GM19438 (cell line): ENCODE results near the gene ZNF416.
A peak's percentile ranks its signal among the peaks of the same experiment; 100 is the strongest.

Experiments
- ATAC-seq: cut with Tn5 transposase; IDR thresholded peaks from one replicate; pipeline ENCODE4 v1.9.1; 2021; ENCODE audit warnings: low read depth; ENCODE audit not compliant: unreplicated experiment

The ZNF416 gene

DNA sequence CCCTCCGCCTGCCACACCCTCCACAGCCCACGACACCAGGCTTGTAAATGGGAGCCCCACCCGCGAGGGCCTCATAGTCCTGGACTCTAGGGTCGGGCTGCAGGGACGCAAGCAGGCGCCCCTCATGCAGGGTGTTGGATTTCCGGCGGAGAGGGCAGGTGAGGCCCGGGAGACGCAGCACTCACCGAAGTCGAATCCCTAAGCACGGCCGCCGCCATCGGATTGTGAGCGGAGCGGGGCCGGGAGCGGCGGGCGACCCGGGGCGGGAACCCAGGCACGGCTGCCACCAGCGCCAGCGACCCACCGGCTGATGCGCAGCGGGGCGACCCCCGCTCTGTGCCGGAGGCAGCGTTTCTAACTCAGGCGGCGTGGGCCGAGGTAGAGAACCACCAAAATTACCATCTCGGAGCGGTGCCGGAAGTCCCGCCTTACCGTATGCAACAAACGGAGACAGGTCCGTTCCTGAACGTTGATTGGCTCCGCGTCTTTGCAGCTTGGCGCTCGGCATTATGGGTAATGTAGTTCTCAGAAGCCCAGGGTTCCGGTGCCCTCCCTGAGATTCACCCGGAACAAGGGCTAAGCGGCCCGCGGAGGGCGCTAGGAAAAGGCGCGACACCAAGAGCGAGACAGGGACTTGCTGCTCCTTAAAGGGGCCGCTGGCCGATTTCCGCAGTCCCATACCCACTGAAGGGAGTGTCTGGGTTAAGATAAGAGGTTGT lies at the start of gene ZNF416:
Gene ZNF416 (minus strand): TSS at position 425 of the 719 bp plus-strand sequence. CDS start 207 bp downstream, at position 218.
- peak; percentile 89 for ATAC-seq

DNA sequence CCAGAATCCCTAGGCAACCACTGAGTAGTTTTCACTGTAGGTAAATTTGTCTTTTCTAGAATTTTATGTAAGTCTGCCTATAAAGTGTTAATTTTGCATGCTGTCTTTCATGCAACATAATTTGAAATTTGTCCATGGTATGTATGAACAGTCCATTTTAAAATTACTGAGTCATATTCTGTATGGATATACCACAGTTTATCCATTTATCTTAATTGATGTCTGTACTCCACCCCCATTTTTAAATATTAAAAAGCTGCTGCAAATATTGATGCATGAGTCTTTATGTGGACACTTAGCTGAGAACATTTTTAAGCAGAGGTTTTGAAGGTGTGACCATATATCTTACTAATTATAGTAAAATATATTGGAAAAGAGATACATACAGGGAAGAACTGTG lies 44.4 kb upstream of the ZNF416 start:
- ATAC-seq = no peak

DNA sequence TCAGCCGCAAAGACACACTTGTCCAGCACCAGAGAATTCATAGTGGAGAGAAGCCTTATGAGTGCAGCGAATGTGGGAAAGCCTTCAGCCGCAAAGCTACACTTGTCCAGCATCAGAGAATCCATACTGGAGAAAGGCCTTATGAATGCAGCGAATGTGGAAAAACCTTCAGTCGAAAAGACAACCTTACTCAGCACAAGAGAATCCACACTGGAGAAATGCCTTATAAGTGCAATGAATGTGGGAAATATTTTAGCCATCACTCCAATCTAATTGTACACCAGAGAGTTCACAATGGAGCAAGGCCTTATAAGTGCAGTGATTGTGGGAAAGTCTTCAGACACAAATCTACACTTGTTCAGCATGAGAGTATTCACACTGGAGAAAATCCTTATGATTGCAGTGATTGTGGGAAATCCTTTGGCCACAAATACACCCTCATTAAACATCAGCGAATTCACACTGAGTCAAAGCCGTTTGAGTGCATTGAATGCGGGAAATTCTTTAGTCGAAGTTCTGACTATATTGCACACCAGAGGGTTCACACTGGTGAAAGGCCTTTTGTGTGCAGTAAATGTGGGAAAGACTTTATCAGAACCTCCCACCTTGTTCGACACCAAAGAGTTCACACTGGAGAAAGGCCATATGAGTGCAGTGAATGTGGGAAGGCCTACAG lies 42.1 kb upstream of the ZNF416 start:
- ATAC-seq = no peak

DNA sequence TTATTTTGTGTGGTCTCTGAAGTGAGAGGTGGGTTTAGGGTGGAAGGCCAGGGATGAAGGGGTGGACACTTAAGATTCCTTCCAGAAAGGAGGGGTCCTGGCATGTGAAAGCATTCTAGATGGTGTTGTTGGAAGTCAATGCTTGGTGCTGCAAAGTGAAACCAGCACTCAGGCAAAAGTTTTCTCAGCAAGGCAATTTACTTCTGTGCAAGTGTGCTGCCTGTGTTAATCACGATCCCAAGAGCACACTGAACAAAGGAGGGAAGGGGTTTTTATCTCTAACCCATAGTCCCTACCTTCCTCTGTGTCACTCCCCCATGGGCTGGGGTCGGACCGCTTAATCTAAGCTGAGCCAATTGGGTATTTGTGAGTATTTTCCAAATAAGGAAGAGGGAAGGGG lies 36.6 kb upstream of the ZNF416 start:
- no peak for ATAC-seq

DNA sequence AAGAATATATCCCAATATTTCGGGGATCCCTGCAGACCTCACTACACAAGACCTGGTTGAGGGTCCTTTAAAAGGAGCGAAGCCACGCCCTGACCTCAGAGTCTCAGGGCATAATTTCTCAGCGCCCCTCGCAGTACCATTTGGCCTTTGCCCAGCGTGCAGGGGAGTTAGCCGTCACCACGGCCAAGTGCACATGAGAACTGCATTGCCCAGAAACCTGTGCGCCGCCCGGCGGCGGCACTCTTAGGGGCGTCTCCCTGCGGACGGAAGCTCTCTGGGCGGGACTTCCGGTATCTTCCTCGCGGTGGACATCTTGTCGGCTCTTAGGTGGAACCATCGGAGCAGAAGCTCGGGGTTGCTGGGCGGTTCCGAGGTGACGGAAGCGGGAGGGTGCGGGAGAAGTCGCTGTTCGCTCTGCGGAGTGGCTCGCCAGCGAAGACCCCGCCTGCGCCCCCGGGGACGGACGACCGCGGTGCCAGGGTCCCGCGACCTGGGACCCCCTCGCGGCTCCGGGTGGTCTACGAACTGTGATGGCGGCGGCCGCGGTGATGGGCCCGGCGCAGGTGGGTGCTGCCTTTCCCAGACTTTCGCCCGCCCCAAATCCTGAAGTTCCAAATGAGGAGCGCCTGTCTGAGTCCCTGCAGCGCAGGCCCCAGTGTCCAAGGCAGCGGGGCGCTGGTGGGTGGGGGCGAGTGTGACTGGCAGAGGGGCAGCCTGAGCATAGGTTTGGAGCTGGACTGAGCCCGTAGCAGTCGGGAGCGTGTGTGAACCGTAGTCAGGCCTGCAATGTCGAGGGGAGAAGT lies 35.4 kb upstream of the ZNF416 start, which contains the start of gene ZNF134:
Gene ZNF134 (plus strand): TSS at position 302 of the 803 bp plus-strand sequence. CDS start 5,227 bp downstream, outside the sequence.
- ATAC-seq = peak; percentile 96

DNA sequence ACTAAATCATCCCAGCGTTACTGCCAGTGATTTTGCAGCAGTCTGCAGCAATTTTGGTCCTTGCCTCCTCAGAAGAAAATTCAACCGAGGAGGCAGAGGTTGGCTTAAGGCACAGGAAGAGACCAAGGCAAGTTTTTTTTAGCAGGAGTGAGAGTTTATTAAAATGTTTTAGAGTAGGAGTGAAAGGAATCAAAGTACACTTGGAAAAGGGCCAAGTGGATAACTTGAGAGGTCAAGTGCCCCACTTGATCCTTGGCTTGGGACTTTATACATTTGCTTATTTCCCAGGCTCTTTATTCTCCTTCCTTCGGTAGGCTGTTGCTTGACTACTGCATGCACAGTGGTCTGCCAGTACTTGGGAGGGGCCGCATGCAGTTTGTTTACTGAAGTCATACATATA lies 32.4 kb upstream of the ZNF416 start:
- no peak for ATAC-seq

DNA sequence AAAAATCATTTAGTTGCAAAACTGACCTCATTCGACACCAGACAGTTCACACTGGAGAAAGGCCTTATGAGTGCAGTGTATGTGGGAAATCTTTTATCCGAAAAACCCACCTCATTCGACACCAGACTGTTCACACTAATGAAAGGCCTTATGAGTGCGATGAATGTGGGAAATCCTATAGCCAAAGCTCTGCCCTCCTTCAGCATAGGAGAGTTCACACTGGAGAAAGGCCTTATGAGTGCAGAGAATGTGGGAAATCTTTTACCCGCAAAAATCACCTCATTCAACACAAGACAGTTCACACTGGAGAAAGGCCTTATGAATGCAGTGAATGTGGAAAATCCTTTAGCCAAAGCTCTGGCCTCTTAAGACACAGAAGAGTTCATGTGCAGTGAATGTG lies 28.2 kb upstream of the ZNF416 start:
- ATAC-seq = no peak

DNA sequence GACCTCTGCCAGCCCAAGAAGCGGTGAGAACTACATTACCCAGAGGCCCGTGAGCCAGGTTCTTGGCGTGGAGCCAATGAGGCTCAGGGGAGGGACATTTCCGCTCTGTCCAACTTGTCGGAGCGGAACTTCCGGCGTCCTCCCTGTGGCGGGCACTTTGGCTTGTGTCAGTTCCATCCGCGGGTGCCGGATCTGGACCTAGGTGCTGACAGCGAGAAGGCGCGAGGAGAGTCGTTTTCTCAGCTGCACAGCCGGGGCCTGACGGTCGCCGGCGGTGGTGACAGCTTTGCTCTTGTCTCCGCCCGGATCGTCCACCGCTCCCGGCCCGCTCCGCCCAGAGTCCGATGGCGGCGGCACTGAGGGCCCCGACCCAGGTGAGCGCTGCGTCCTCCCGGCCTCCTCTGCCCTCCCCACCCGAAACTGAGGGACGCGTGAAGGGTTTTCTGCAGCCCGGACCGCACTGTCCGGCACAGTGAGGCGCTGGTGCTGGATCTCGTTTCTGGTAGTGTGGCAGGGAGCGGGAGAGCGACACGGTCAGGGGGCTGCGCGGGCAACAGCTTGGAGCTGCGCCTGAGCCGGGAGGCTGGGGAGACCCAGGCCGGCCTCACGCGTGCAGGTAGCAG lies 21.2 kb upstream of the ZNF416 start, which contains the start of gene ZNF530:
Gene ZNF530 (plus strand): TSS at position 125 of the 623 bp plus-strand sequence. CDS start 4,461 bp downstream, outside the sequence.
- ATAC-seq = peak; percentile 93

DNA sequence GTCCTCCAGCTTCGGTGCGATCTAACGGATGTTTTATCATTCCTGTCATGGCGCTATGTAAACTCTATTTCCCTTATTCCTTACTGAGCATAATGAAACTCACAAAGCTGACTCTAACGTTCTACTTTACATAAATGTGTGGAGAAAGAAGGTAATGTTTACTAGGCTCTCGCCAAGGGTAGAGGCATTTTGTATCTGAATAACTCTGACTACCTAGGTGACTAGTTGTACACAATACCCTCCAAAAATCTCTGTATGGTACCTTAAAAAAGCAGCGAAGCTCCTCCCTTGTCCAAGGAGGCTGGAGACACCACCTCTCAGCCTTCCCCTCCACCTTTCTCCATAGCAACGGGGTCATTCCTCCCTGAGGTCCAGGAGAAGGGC lies 20.7 kb upstream of the ZNF416 start:
- no peak for ATAC-seq

DNA sequence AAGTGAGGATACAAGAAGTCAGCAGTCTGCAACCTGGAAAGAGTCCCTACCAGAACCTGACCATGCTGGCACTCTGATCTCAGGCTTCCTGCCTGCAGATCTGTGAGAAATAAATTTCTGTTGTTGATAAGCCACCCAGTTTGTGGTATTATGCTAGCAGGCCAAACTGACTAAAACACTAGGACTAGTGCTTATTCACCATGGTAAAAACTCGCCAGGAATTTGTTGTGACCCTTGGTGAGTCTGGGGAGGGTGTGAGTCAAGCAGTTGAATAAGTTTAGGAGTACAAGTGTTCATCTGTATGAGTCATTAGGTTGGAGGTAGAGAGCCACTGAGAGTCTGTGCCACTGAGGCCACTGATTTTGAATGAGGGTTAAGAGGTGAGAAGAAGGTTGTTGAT lies 8.8 kb upstream of the ZNF416 start:
- ATAC-seq = no peak

DNA sequence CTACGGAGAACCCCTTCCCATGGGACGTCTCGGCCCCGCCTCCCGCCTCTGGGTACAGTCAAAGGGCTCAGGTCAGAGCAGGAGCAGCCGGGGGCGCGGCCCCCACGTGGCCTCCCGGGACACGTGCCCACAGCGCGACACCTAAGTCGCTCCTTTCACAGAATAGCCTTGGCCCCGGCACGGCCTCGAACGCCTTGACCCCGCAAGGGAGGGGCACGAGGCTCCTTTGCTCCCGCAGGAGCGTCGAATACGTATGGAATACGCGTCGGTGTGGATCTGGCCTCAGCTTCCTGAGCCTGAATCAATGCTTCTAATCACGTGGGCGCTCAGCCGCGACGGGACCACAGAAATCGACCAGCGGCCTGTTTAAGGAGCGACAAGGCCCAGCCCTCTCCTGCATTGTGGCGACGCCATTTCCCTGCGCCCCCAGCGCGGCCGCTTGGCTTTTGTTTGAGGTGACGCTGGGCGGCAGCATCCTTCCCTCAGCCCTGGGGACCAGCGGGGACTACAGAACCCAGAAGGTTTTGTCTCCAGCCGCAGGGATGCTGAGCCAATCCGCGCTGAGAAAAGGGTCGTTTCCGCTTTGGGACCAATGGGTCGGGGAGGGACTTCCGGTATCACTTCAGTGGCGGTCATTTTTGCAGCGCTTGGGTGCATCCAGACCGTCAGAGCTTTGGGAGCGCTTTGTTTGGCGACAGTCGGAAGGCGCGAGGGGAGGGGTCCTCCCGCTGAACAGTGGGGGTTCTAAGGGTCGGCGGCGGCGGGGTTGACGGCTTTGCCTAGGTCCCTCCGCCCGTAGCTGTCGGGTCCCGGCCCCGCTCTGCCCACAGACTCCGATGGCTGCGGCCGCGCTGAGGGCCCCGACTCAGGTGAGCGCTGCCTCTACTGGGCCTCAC lies 5.1 kb upstream of the ZNF416 start, which contains the start of gene ZIK1:
Gene ZIK1 (plus strand): TSS at position 625 of the 896 bp plus-strand sequence. CDS start 212 bp downstream, at position 837.
- peak; percentile 79 for ATAC-seq

DNA sequence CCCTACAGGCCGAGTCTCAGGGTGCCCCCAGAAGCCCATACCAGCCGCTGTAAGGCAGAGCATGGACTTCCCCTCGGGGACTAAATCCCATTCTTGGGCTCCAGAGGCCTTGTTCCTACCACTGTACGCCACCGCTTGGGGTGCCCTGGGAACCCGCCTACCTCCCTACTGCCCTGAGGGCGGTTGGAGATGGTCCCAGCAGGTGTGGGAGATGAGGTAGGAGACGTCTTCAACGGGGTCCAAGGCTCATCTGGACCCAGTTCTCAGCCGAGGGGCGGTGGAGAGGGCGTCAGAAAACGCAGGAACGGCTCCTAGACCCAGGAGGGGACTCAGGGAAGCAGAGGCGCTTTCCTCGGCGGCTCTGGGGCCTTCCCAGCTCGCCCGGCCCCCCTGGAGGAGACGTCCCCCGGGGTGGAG lies 4.4 kb upstream of the ZNF416 start:
- ATAC-seq = no peak

DNA sequence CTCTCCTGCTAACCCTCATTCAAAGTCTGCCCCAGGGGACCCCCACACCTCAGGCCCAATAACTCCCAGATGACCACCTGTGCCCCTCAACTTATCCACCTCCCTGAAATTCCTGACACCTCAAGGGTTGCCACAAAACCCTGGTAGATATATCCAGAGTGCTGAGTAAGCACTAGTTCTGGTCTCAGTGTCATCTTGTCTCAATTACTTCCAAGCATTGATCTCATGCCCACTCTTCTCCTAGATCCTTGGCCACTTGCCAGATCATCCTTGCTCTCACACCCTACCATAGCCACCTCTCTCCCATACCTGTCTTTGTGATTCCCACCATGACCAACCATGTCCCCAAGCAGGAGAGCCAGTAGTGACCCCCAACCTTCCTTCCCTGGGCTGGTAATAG lies 2.0 kb downstream of the ZNF416 start:
- ATAC-seq = no peak

DNA sequence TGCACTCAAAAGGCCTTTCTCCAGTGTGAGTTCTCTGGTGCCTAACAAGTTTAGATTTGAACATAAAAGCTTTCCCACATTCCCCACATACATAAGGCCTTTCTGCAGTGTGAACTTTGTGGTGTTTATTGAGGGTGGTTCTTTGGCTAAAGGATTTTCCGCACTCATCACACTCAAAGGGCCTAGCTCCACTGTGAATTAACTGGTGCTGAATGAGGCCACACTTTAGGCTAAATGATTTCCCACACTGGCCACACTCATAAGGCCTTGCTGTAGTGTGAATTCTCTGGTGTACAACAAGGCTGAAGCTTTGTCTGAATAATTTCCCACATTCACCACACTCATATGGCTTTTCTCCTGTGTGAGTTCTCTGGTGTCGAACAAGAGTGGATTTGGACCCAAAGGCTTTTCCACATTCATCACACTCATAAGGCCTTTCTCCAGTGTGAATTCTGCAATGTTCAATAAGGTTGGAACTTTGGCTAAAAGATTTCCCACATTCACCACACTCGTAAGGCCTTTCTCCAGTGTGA lies 6.2 kb downstream of the ZNF416 start:
- ATAC-seq = no peak

DNA sequence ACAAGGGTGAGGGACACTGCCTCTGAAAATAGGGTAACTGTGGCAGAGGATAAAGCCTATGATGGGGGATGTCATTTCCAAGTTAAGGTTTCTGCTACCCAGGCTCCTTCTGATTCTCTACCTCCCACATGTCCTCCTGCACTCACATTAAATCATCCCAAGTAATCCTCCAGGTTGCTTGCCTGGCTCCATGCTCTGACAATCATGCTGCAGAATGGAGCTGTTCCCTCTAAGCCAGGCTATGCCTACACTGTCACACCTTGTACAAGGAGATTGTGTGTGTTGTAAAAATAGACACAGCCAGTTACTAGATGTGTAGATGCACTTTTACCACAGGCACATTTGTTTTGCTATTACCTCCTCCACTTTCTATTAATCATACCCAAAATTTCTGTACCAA lies 8.0 kb downstream of the ZNF416 start:
- no peak for ATAC-seq

DNA sequence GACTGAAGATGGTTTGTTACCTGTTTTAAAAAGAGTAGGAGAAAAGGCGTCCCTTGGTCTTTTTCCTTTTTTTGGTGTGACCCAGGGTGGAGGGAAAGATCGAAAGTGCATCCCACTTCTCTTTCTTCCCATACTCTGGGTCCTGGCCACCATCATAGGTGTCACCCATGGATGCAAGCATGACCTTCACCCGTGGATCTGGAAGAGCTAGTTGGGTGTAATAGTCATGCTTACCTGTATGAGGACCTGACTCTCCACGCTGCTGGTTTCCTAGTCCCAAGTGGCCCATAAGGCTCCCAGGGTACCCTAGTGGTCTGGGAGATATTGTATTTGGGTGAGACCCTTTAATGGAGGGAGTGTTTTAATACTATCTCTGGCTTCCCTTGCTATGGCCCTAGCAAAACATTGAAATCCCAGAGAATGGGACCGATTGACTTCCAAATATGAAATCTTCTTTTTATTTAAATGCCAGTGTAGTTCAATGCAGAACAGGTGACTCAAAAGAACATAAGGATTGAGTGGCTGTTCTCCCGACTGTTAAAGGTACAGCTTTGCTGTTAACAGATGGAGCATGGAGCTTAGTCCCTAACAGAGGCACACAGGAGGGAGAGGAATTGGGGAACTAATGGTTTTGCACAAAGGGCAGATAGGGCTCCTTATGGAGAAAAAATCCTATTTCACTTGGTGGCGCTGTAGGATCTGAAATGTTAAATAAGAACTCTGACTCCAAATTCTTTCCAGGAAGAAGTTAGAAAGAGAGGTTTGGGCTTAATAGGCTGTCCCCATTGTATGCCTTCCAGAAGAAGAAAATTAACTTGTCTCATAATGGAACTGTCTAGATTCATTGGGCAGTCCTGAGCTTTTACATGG lies 12.1 kb downstream of the ZNF416 start:
- no peak for ATAC-seq

DNA sequence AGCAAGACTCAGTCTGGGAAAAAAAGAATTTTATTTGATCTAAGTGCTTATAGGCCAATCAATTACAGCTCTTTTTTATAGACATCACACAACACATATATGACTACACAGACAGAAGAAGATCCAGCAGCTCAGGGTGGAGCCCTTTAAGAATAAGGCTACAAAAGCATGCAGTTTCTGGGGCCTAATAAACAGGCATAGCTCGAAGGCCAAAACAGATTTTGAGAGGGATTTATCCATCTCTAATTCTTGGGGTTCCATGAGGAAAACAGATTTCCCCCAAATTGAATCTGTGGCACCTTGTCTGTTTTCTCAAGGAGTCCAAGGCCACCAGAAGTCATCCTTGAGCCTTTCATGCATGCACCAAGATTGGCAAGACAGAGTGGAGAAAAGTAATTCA lies 15.2 kb downstream of the ZNF416 start:
- no peak for ATAC-seq

DNA sequence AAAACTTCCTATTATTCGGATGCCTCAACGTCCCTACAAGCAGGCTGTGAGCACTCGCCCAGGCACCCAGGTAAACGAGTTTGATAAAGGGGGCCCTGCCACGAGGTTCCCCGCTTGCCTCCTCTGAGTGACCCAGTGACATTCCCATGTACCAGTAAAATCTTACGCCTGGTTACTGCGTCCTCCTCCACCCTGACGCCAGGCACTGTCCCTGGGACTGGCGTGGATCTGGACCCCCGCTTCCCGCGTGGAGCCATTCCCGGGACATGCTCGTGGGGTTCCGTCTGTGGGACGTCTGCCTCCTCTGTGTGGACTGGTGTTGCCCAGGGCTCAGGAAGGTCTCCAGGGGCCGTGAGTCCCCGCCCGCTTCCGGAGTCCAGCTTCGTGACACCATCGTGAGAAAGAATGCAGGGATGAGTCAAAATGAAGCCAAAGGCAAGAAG lies 18.6 kb downstream of the ZNF416 start:
- ATAC-seq = peak; percentile 19
